Uterus (tissue), 2 donors: ENCODE measurements around the gene GJD2.

Experiments
- POLR2A ChIP-seq, 2 donors: fragments of 450-650 bp; IDR thresholded peaks; one replicate each; pipeline ENCODE4 v1.6.1; 2016; ENCODE audit warnings: antibody characterized with exemption in 2 of 2, mild to moderate bottlenecking in 1 of 2, moderate library complexity in 1 of 2
- TF ChIP-seq, protein P1 (sequence below), 4 experiments: fragments of 200-600 bp in 2 of 4; fragments of 450-650 bp in 2 of 4; sonication (generic) in 2 of 4; IDR thresholded peaks; one replicate each; pipeline ENCODE4 v1.5.1; 2016 to 2019; ENCODE audit warnings: antibody characterized with exemption in 4 of 4, mild to moderate bottlenecking in 2 of 4, moderate library complexity in 1 of 4

DNA sequence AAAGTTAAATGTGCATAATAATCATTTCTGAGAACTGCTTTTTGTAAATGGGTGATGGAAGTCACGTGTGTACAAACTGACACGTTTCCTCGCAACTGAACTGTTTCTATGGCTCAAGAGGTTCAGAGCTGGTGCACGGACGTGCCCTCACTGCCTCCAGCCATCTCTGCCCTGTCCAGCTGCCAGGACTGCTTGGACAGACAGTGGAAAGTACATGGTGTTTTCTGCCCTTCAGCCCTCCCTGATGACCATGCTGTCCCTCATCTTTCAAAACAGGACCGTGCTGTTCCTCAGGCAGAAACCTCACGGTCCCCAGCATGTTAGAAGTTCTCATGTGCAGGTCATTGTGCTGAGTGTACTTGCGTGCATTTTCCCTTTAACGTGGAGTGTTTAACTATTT lies 38.7 kb downstream of the GJD2 start:
- TF ChIP-seq, protein P1, sequence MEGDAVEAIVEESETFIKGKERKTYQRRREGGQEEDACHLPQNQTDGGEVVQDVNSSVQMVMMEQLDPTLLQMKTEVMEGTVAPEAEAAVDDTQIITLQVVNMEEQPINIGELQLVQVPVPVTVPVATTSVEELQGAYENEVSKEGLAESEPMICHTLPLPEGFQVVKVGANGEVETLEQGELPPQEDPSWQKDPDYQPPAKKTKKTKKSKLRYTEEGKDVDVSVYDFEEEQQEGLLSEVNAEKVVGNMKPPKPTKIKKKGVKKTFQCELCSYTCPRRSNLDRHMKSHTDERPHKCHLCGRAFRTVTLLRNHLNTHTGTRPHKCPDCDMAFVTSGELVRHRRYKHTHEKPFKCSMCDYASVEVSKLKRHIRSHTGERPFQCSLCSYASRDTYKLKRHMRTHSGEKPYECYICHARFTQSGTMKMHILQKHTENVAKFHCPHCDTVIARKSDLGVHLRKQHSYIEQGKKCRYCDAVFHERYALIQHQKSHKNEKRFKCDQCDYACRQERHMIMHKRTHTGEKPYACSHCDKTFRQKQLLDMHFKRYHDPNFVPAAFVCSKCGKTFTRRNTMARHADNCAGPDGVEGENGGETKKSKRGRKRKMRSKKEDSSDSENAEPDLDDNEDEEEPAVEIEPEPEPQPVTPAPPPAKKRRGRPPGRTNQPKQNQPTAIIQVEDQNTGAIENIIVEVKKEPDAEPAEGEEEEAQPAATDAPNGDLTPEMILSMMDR (IDR thresholded peaks at IDR 0.05) = no peak
- no peak for TF ChIP-seq POLR2A (IDR thresholded peaks at IDR 0.05)
